Bronchial epithelial cell (primary cell): Measurements from ENCODE around the gene KCND1. TPM values are rescaled to one million over a fixed set of nuclear protein-coding genes. Genes with fewer than 3 reads are reported as not detected.

Experiments used
- DNase-seq: peaks from one replicate; pipeline ENCODE4 v3.0.0-alpha.2; 2010; ENCODE audit warnings: low read depth
- FAIRE-seq: peaks from 2 replicates; lab custom pipeline; 2011; peaks lifted over from hg19 to GRCh38; lab: Jason Lieb, UNC
- H3K27me3 ChIP-seq: 2 replicates; pipeline ENCODE4 v1.5.1; 2011; ENCODE audit warnings: low read length; ENCODE audit not compliant: control insufficient read depth, insufficient read depth
- H3K36me3 ChIP-seq: 2 replicates; pipeline ENCODE4 v1.5.1; 2011; ENCODE audit warnings: low read length; ENCODE audit not compliant: control insufficient read depth, insufficient read depth
- H3K4me3 ChIP-seq: 2 replicates; pipeline ENCODE4 v1.5.1; 2011; ENCODE audit warnings: mild to moderate bottlenecking, low read depth, low read length, control low read depth
- CTCF ChIP-seq: IDR thresholded peaks from 2 replicates; pipeline ENCODE4 v1.5.1; 2011; ENCODE audit warnings: mild to moderate bottlenecking, moderate library complexity, low read length, control low read depth, inconsistent platforms; ENCODE audit not compliant: insufficient read depth, severe bottlenecking
- total RNA-seq: library from RNA; depleted of rRNA; stranded (reverse); fragments of >200 nt; gene quantifications from 2 replicates; pipeline ENCODE4 v1.2.1, GENCODE V29; 2014

The KCND1 gene
- total RNA-seq, 1 donor from 2014 or later, result 0.26 TPM

GRCh38 chrX:48939524-48940228 lies 32.0 kb downstream of the KCND1 start:
- H3K36me3 ChIP-seq, result peaks cover 2% of the 10 kb centered on the region
- FAIRE-seq (no peak), DNase-seq (no peak)
- H3K27me3 ChIP-seq, result no peaks in the 10 kb centered on the region
- no peak for TF ChIP-seq CTCF
- no peak overlapping the region for H3K4me3 ChIP-seq

GRCh38 chrX:48938721-48939425 lies 32.8 kb downstream of the KCND1 start:
- FAIRE-seq (no peak), DNase-seq (no peak)
- no peak overlapping the region for H3K4me3 ChIP-seq
- H3K36me3 ChIP-seq, result peaks cover 3% of the 10 kb centered on the region
- TF ChIP-seq CTCF, result no peak
- H3K27me3 ChIP-seq, result no peaks in the 10 kb centered on the region

GRCh38 chrX:48937054-48937907 lies 34.4 kb downstream of the KCND1 start:
- Histone ChIP-seq H3K27me3 (no peaks in the 10 kb centered on the region), H3K4me3 (no peak overlapping the region), H3K36me3 (peaks cover 3% of the 10 kb centered on the region)
- DNase-seq (no peak), FAIRE-seq (no peak)
- no peak for TF ChIP-seq CTCF

GRCh38 chrX:48936429-48937053 lies 35.1 kb downstream of the KCND1 start:
- FAIRE-seq (no peak), DNase-seq (no peak)
- Histone ChIP-seq H3K36me3 (peaks cover 3% of the 10 kb centered on the region), H3K4me3 (no peak overlapping the region), H3K27me3 (no peaks in the 10 kb centered on the region)
- TF ChIP-seq CTCF, result no peak

GRCh38 chrX:48935301-48935670 lies 36.4 kb downstream of the KCND1 start:
- peaks cover 3% of the 10 kb centered on the region for H3K36me3 ChIP-seq
- no peak for TF ChIP-seq CTCF
- FAIRE-seq, result no peak

More at GRCh38 chrX:48935301-48935670, 36.4 kb downstream of the KCND1 start:
- Histone ChIP-seq H3K4me3 (no peak overlapping the region), H3K27me3 (no peaks in the 10 kb centered on the region)
- DNase-seq, result no peak
